ENCODE data around the gene TKTL2.

TKTL2 gene

DNA sequence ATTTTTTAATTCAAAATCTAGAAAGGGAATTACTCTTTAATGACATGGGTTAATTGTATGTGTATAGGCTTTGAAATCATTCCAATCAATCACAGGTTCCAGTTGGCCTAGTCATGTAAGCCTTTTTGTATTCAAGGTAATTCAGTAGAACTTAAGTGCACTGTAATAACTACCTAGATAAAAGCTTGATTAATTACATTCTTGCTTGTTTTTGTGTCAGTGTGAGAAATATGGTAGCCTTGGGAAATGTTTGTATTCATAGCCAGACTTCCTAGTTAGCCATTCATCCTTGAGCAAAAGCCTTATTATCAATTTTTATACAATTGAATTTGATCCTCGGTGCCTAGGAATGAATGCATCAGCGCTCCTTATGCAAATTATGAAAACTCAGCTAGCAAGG lies 33.5 kb downstream of the TKTL2 start:
- TF ChIP-seq, protein P1, sequence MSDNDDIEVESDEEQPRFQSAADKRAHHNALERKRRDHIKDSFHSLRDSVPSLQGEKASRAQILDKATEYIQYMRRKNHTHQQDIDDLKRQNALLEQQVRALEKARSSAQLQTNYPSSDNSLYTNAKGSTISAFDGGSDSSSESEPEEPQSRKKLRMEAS (IDR thresholded peaks at IDR 0.05; ENCODE audit: low read depth, low read length), result no peak
- TF ChIP-seq, protein P2, sequence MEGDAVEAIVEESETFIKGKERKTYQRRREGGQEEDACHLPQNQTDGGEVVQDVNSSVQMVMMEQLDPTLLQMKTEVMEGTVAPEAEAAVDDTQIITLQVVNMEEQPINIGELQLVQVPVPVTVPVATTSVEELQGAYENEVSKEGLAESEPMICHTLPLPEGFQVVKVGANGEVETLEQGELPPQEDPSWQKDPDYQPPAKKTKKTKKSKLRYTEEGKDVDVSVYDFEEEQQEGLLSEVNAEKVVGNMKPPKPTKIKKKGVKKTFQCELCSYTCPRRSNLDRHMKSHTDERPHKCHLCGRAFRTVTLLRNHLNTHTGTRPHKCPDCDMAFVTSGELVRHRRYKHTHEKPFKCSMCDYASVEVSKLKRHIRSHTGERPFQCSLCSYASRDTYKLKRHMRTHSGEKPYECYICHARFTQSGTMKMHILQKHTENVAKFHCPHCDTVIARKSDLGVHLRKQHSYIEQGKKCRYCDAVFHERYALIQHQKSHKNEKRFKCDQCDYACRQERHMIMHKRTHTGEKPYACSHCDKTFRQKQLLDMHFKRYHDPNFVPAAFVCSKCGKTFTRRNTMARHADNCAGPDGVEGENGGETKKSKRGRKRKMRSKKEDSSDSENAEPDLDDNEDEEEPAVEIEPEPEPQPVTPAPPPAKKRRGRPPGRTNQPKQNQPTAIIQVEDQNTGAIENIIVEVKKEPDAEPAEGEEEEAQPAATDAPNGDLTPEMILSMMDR (IDR thresholded peaks at IDR 0.05; ENCODE audit: low read depth, low read length), result no peak
- no peak for TF ChIP-seq POLR2A (IDR thresholded peaks at IDR 0.05; ENCODE audit: extremely low read depth, insufficient read length)
- no peak for TF ChIP-seq MYC (IDR thresholded peaks at IDR 0.05; ENCODE audit: low read depth, low read length)
- DNase-seq (ENCODE audit: low read depth), result no peak
- no peak overlapping the region for H3K4me3 ChIP-seq (ENCODE audit: low read depth, low read length)
